Measurements from ENCODE around the gene CDK3.
"Not testable (repeated sequence)": the region's sequence is repeated elsewhere in the genome, so short reads cannot be mapped to it uniquely, and the experiment has no call there.

CDK3 gene

DNA sequence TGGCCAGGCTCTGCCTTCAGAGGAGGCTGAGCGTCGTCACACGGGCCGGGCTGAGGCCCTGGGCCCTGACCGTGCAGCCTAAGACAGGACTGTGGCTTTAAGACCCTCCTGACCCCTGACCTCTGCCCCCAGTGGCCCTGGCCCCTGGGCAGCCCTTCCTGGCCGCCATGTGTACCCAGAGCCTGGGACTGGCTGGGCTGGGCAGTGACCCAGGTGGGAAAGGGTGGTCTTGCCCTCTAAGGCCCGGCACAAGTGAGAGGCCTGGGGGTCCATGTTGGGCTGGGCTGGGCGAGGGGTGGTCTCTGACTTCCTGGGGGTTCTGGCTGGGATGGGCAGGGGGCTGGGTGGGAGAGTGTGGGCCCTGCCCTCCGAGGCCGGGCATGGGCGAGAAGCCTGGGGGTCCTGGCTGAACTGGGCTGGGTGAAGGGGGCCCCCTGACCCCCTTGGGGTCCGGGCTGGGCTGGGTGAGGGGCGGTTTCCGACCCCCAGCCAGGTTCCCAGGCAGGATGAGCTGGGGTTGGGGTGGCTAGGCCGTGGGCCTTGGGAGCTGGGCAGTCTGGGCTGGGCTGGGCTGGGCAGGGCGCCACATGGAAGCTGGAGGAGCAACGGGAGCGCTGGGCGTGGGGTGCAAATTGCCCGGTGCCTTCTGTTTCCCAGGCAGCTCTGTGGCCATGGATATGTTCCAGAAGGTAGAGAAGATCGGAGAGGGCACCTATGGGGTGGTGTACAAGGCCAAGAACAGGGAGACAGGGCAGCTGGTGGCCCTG is at the start of gene CDK3:
Gene CDK3, plus strand, starts transcription at position 101 of the 767 bp plus-strand sequence. Its CDS starts 571 bp downstream, at position 672.
- DNase-seq: no peak

DNA sequence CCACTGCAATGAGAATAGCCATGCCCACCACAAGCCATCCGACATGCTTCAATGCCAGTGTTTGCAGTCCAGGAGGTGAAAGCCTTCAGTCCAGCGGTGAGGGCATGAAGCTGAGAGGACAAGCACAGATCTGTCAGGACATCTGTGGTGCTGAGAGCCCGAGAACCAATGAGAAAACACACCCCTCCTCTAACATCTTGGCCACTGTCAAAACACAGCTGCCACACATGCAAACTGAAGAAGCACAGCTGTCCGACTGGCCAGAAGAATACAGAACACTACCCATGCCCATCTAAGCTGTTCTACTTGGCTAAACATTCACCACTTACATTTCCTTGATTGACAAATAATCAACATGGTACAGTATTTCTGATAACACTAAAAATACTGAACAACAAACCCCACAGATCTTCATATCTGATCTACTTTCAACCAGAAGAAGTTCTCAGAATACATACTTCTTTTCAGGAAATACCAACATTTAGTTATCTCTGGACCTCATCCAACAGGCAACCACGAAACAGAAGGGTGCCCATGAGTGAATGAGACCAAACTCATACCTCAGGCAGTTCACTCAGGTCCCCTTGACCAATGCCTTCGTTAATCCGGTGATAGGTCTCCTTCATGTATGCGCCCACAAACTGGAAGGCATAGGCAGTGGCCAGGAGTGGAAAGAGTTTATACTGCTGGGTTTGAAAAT is 49.6 kb upstream of the CDK3 start:
- no peak for DNase-seq

DNA sequence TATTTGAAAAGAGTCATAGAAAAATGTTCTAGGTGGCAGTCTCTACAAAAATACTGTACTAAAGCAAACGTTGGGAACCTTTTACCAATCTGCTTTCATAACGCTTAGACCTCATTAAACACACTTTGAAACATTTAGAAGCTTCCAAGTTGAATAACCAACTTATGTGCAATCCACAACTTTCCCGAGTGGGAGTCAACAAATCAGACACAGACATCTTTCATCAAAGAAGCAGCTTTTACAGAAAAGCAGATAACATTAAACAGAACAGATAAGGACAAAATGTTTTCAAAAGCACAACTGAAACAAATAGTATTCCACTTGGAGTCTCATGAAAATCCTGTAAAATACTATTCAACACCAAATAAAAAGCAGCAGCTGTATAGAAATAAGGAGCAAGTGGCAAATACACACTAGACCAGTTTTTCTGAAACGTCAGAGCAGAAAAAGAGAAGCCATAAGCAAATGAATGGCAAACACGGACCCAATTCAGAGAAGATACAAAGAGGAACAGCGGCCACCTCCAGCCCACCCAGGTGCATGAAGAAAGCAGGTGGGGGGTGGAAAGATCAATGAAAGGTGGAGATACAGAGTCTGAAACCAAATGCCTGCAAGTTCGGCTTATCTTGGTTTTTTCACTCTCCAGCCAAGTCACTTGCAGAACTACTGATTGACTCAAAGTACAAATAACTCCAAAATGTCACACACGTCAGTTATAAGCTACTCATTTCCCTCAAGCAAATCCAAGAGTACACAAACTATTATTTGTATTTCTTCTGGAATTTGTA is 41.4 kb upstream of the CDK3 start:
- DNase-seq: no peak

DNA sequence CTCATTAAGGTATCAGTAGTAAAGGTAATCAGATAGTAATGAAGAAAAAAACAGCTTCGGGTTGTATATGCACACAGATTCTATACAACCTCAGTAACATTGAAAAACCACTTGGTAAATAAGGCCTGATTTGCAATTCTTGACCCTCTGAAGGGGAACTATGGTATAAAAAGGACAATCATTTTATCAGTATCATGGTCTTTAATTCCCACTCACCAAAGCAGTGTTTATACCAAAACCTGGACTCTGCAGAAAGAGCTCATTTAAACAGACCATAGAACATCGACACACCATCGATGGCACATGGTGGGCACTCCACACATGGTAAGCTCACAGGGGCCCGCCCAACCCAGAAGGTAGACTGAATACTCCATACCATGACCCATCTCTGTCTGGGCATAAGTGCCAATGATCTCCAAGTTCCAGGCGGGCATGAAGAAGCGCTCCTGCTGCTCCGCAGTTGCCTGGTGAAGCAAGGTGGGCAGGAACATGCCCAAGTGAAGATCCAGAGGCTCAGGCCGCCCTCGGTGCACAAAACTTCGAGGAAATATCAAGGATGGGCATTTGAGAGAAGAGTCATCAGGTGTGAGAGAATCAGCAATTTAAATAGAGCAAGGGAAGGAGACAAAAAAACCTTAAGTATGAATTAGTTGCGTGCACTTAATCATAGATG is 40.7 kb upstream of the CDK3 start:
- DNase-seq: no peak

DNA sequence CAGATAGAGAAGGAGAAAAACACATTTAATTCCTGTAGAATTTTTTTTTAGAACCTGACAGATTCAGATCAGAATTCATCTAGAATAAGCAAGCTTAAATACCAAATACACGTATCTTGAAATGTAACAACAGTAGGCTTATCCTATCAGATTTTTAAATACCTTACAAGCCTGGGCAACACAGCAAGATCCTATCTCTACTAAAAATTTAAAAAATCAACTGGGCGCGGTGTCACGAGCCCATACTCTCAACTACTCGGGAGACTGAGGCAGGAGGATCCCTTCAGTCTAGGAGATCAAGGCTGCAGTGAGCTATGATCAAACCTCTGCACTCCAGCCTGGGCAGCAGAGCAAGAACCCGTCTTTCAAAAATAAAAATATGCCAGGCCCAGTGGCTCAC is 35.2 kb upstream of the CDK3 start:
- DNase-seq: no peak

DNA sequence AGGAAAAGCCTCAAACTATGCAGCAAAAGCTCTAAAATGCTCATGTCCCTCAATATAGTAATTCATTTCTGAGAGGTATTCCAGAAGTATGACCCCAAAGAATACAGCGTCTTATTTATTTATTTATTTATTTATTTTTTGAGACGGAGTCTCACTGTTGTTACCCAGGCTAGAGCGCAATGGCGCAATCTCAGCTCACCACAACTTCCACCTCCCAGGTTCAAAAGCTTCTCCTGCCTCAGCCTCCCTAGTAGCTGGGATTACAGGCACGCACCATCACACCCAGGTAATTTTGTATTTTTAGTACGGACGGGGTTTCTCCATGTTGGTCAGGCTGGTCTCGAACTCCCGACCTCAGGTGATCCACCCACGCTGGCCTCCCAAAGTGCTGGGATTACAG is 31.6 kb upstream of the CDK3 start:
- not testable (repeated sequence) for DNase-seq

DNA sequence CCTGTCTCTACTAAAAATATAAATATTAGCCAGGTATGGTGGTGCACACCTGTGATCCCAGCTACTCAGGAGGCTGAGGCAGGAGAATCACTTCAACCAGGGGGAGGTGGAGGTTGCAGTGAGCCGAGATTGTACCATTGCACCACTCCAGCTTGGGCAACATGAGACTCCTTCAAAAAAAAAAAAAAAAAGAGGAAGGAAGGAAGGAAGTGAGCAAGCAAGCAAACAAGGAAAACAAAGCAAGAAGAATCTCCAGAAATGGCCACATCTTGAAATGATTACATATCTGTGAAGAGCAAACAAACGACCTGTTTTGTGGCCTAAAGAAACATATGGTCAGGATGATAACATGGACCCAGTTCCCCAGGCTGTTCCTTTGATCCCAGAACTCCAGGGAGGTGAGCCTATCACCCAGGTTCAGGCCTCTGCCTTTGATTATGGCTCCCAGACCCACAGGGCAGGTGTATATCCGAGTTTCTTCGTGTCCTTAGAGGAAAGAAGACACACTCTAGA is 30.6 kb upstream of the CDK3 start:
- DNase-seq: no peak

DNA sequence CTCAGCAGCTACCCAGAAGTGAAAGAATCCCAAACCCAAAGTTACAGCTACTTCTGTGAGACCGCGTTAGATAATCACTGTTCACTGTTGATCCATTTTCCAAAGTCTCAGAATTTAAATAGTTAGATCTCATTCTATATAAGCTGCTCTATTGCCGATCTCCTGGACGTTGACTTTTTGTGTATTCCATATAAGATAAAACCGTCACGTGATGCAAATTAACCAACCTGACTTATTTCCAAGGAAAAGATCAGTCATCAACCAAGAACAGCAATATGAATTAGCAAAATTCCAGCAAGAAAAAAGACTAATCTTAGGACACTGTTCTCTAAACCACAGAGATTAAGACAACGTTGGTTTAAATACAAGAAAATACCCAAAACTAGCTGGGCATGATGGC is 30.0 kb upstream of the CDK3 start:
- no peak for DNase-seq

DNA sequence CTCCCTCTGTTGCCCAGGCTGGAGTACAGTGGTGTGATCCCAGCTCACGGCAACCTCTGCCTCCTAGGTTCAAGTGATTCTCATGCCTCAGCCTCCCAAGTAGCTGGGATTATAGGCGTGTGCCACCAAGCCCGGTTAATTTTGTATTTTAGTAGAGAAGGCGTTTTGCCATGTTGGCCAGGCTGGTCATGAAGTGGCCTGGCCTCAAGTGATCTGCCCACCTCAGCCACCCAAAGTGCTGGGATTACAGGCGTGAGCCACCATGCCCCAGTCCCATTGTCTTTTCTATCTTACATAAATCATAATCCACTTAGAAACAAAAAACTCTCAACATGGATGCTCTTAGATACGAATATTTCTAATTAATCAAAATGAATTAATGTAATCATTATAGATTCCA is 25.5 kb upstream of the CDK3 start:
- not testable (repeated sequence) for DNase-seq

DNA sequence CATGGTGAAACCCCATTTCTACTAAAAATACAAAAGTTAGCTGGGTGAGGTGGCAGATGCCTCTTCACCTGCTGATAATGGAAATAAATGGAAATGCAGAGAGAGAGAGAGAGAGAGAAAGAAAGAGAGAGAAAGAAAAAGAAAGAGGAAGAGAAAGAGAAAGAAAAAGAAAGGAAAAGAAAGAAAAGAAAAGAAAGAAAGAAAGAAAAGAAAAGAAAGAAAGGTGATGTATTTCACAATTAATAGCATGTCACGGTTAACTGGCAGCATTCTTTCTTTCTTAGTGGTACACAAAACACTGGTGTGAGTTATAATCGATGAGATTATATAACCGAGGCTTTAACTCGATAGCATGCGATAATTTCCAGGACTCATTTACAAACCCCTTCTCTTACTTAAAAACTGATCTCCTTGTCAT is 24.9 kb upstream of the CDK3 start:
- DNase-seq: no peak

DNA sequence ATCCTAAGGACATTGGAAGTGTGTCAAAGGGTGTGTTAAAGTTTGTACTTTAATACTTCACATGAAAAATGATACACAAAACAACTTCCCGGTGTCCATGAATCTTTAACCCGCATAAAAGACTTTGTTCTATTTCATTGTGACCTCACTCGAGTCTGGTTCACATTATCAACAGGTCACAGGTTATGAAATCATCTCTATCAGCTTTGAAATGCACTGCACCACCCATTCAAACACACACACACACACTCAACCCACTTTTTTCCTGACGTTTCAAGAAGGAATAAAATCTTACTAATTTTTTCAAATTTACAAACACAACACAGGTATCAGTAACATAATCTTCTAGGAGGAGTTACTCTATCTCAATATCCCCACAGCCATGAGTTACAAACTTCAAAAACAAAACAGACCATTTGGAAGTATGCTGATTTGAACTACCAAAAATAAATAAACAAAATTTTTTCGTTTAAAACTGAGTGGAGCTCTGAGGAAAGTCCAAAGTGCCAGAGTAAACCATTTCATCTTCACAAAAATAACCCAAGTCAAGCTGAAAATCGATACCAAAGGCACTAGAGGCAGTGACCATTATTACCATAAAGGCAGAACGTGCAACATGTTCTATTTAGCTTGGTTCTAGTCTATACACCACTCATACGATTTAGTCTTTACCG is 24.3 kb upstream of the CDK3 start:
- no peak for DNase-seq

DNA sequence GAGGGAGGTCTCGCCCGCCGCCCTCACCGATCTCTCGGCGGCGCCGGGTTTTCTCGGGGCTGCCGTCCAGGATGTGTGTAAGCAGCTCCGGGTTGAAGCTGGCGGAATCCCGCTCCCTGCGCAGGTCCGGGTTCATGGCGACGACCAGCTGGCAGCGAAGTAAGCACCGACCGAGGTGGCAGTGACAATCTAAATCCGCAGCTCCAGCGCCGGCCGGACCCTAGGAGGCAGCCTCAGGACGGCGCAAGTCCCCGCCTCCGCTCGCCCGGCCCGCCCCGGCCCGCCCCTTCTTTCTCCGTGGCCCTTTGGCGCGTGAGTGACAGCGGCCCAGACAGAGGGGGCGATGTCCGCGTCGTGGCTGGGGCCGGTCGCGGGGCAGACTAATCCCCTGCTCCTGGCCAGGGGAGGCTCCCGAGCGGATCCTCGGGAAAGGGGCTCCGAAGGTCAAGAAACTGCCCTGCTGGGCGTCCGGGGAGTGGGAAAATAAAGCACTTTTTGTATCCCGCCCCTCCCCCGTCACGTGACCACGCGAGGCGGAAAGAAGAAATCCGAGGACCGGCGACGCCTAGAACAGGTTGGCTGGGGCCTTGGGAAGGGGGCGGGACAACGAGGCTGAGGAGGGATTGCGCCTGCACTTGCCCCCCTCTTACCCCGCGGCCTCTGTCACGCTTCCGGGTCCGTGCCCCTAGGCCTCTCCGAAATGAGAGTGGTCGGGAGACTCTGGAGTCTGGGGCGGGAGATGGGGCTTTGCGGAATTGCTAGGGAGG is 21.5 kb upstream of the CDK3 start, which contains the start of the genes ACOX1 and TEN1:
Gene ACOX1, minus strand, starts transcription at position 229 of the 767 bp plus-strand sequence. Its CDS starts 93 bp downstream, at position 136.
Gene TEN1, plus strand, starts transcription at position 303 of the 767 bp plus-strand sequence. CDS start 6,953 bp downstream, outside the sequence.
- peak; percentile 54 to 87 for DNase-seq

DNA sequence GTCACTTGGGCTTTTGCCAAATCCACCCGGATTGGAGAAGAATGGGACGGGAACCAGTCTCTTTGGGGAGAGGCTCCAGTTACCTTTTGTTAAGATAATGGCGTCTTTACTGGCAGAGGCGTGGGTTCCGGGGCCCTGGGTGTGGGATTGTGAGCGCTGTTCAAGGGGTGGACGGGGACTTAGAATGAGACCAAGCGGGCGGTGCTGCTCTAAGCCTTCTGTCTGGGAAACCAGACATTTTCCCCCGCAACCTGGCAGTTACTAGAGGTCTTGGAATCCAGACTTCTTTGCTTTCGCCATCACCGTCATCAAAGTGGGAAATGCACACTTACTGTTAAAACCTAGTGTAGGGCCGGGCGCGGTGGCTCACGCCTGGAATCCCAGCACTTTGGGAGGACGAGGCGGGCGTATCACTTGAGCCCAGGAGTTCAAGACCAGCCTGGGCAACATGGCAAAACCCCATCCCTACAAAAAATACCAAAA is 20.9 kb upstream of the CDK3 start:
- no peak for DNase-seq

DNA sequence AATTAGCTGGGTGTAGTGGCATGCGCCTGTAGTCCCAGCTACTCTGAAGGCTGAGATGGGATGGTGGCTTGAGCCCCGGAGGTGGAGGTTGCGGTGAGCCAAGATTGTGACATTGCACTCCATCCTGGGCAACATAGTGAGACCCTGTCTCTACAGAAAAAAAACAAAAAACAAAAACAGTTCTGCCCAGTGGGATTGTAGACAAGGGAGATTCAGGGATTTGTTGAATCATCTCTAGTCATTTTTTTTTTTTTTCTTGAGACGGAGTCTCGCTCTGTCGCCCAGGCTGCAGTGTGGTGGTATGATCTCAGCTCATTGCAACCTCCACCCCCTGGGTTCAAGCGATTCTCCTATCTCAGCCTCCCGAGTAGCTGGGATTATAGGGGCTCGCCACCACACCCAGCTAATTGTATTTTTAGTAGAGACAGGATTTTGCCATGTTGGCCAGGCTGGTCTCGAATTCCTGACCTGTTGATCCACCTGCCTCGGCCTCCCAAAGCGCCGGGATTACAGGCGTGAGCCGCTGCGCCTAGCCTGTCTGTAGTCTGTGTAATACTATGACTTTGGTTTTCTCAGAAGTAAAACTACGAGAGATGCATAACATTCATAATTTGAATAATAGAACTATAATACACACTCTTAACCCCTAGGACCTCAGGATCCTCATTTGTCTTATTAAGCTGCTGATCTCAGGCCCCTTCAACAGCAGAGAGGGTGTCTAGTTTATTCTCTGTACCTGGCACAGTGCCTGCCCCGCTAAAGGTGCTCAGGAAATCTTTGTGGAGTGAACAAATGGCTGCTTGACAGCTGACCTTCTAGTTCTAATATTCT is 20.3 kb upstream of the CDK3 start:
- no peak for DNase-seq

DNA sequence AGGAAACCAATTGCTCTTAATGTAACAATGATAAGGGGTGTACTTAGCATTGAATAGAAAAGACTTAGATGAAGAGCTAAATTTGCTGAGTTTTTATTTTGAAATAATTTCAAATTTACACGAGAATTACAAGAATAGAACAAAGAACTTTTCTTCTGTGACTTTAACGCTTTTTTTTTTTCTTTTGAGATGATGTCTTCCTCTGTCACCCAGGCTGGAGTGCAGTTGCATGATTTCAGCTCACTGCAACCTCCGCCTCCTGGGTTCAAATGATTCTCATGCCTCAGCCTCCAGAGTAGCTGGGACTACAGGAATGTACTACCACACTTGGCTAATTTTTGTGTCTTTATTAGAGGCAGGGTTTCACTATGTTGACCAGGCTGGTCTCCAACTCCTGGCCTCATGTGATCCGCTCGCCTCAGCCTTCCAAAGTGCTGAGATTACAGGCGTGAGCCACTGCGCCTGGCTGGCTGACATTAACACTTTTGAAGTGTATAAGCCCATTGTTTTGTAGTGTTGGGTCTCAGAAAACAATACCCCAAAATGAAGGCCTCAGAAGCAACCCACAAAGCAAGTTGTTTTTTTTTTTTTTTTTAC is 19.5 kb upstream of the CDK3 start:
- no peak for DNase-seq

DNA sequence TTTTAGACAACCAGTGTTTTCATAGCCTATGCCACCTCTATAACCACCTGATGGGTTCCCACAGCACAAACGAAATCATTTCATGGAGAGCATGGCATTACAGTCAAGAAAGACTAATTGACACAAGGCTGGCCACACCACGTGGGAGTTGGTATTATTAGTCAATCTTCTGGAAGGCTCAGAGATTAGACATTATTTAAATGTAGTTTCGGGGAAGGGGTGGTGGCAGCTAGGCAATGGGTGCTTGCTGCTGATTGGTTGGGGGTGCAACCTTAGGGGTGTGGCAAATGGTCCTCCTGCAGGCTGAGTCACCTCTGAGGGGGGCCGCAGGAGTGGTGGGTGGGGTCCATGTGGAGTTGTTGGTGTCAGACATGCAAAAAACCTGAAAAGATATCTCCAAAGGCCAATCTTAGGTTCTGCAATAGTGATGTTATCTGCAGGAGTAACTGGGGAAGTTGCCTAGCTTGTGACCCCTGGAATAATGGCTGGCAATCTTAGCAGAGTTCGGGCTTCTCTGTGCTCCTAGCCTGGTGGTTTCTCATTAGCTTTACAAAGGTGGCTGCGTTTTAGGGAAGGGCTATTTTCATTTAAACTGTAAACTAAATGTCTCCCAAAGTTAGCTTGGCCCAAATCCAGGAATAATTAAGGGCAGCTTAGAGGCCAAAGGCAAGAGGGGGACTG is 17.0 kb upstream of the CDK3 start:
- no peak for DNase-seq

DNA sequence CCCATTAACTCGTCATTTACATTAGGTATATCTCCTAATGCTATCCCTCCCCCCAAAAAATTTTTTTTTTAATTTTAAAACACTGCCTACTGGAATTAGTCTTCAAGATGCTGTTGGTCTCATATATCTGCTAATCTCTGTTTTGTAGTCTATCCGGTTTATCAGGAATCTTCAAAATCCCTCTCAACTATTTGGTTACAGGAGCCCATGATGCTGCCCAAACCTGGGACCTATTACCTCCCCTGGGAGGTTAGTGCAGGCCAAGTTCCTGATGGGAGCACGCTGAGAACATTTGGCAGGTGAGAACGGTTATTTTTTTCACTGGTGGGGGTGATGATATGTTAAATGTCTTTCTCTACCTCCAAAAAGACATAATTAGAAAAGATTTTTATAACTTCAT is 14.7 kb upstream of the CDK3 start:
- DNase-seq: no peak

DNA sequence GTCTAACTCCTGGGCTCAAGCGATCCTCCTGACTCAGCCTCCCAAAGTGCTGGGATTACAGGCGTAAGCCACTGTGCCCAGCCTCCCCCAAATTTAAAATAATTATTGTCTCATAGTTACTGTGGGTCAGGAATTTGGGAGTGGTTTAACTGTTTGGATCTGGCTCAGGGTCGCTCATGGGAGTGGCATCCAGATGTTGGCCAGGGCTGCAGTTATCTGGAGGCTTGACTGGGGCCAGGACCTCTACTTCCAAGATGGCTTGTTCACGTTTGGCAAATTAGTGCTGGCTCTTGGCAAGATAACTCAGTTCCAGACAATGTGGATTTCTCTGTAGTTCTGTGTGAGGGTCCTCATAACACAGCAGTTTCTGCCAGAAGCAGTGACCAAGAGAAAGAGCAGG is 13.6 kb upstream of the CDK3 start:
- DNase-seq: no peak

DNA sequence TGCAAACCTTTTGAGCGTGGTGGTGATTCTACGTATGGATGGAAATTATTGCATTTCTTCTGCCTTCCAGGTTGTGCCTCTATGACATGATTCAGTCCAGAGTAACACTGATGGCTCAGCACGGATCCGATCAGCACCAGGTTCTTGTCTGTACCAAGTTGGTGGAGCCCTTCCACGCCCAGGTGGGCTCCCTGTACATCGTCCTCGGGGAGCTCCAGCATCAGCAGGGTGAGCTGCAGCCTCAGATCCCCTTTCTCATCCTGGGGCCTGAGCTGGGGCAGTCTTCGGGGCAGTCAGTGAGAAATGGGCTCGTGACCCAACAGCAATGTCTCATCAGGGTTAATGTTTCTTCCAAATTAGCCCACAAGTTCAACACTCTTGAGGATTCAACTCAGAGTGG is 9.3 kb upstream of the CDK3 start:
- DNase-seq: no peak
